ENCODE measurements around the gene PRIMA1.
"Not testable (repeated sequence)": the region's sequence is repeated elsewhere in the genome, so short reads cannot be mapped to it uniquely, and the experiment has no call there.

Gene PRIMA1
- total RNA-seq: 0 reads per million in 4 experiments

- DNase-seq: no peak
Observed at GRCh38 chr14:93788293-93788542, at the start of gene PRIMA1. Gene PRIMA1 (minus strand): TSS chr14:93788485. CDS start chr14:93787718, 767 bp downstream.

- DNase-seq: no peak
Observed at GRCh38 chr14:93834699-93835371, 46.5 kb upstream of the PRIMA1 start.

- DNase-seq: no peak
Observed at GRCh38 chr14:93832665-93833064, 44.4 kb upstream of the PRIMA1 start.

- no peak for DNase-seq
Observed at GRCh38 chr14:93832081-93832480, 43.8 kb upstream of the PRIMA1 start.

- no peak for DNase-seq
Observed at GRCh38 chr14:93830753-93831461, 42.6 kb upstream of the PRIMA1 start.

- DNase-seq: no peak
Observed at GRCh38 chr14:93829839-93830481, 41.7 kb upstream of the PRIMA1 start.

- no peak for DNase-seq
Observed at GRCh38 chr14:93825235-93825553, 36.9 kb upstream of the PRIMA1 start.

- no peak for DNase-seq
Observed at GRCh38 chr14:93824518-93825234, 36.4 kb upstream of the PRIMA1 start.

GRCh38 chr14:93824076-93824475, 35.8 kb upstream of the PRIMA1 start:
- DNase-seq: no peak

GRCh38 chr14:93821051-93821450, 32.8 kb upstream of the PRIMA1 start:
- DNase-seq: no peak

- no peak for DNase-seq
Observed at GRCh38 chr14:93818857-93819256, 30.6 kb upstream of the PRIMA1 start.

GRCh38 chr14:93811676-93812075, 23.4 kb upstream of the PRIMA1 start:
- DNase-seq: no peak

GRCh38 chr14:93811020-93811419, 22.7 kb upstream of the PRIMA1 start:
- DNase-seq: no peak

- not testable (repeated sequence) for DNase-seq
Observed at GRCh38 chr14:93809491-93810420, 21.5 kb upstream of the PRIMA1 start.

- no peak for DNase-seq
Observed at GRCh38 chr14:93804654-93805053, 16.4 kb upstream of the PRIMA1 start.

- no peak for DNase-seq
Observed at GRCh38 chr14:93803408-93804318, 15.4 kb upstream of the PRIMA1 start.

GRCh38 chr14:93799989-93800921, 12.0 kb upstream of the PRIMA1 start:
- DNase-seq: no peak

- DNase-seq: no peak
Observed at GRCh38 chr14:93799617-93799988, 11.3 kb upstream of the PRIMA1 start.

- DNase-seq: no peak
Observed at GRCh38 chr14:93797536-93797935, 9.3 kb upstream of the PRIMA1 start.

- no peak for DNase-seq
Observed at GRCh38 chr14:93797071-93797470, 8.8 kb upstream of the PRIMA1 start.
